Measurements from ENCODE around the gene CASTOR1.

The CASTOR1 gene

DNA sequence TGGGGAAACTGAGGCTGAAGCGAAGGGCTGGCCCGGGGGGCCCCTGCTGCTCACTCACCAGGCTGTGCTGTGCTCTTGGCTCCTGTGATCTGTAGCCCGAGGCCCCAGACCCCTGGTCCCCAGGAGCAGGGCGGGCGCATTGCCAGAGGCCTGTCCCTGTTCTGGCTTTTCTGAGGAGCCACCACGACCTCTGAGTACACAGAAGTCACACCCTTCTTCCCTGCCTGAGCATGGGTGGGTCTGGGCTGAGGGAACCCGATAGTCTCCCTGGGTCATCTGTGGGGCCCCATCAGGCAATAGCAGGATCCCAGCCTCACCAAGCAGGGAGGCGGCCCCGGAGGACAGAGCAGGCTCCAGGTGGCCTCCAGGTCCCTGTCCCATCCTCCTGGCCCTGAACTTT lies 5.1 kb downstream of the CASTOR1 start:
- no peak for DNase-seq

DNA sequence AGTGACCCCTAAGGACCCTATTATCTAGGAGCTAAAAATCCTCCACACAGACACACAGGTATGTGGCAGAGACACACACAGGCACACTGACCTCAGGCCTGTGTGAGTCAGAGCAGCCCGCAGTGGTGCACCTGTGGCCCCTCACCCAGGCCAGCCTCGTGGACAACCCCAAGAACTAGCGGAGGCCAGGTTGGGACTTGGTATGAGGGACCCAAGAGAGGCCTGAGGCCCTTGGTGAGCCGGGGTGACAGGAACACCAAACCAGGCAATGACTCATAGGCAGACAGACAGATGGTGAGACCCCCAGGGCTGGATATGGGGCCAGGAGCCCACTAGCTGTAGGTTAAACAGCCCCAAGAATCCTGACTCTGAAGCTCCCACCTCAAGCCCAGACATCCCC lies 6.0 kb downstream of the CASTOR1 start:
- DNase-seq = no peak

DNA sequence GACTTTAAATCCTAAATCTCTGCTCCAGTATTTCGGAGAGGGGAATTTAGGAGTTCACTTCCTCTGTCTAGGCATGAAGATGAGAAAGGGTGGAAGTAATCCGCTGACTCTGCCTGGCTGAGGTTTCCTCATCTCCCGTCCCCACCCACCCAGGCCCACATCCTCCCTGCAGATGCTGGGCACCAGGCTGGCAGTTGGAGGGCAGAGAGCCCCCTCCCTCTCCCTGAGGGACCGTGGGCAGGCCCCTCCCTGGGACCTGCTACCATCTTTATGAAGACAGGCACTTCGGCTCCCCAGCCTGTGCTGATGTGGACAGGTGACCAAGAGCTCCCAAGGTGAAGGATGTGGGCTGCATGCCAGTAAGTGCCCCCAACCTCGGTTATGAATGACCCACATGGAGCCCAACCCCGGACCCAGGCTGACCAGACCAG lies 6.7 kb downstream of the CASTOR1 start:
- no peak for DNase-seq

DNA sequence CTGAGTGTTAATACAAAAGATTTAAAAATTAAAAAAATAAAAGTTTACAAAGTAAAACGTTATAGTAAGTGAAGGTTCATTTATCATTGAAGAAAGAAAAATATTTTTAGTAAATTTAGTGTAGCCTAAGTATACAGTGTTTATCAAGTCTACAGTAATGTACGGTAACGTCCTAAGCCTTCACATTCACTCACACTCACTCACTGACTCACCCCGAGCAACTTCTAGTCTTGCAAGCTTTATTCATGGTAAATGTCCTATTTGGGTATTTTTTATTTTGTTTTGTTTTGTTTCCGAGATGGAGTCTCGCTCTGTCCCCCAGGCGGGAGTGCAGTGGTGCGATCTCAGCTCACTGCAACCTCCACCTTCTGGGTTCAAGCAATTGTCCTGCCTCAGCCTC lies 8.8 kb downstream of the CASTOR1 start:
- no peak for DNase-seq

DNA sequence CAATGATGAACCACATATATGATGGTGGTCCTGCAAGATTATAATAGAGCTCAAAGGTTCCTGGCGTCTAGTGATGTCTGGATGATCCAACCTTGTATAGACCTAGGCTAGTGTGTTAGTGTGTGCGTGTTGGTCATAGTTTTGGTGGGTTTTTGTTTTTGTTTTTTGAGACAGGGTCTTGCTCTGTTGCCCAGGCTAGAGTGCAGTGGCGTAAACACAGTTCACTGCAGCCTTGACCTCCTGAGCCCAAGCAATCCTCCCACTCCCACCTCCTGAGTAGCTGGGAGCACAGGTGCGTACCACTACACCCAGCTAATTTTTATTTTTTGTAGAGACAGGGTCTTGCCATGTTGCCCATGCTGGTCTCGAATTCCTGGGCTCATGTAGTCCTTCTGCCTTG lies 9.4 kb downstream of the CASTOR1 start:
- no peak for DNase-seq

DNA sequence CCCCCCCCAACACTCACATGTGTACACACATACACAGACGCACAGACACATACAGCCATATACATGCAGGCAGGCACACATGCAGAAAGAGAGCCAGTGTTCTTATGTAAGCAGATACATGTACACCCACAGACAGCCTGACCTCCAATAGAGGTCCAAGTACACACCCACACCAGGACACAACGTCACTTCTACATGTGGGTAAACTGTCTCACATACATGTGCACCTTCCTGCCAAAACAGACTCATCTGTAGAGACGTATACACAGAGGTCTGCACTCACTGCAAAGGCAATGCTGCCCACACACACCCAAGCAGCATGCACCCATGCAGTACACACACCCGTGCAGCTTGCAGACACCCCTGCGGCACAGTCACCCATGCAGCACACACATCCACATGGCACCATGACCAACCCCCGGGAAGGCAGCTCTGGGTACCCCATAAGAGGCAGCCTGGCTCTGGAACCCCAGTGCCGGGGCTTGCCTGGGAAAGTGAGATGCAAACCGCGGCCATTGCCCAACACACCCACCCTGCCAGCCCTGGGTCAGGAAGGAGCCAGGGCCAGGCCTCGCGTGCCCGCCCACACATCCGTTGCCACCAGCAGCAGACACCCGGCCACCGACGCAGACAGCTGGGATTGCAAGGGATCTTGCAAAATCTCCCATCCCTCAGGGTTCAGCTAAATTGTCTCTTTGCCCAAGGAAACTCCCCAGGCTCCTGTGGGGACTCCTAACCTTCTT lies 10.1 kb downstream of the CASTOR1 start:
- DNase-seq = no peak

DNA sequence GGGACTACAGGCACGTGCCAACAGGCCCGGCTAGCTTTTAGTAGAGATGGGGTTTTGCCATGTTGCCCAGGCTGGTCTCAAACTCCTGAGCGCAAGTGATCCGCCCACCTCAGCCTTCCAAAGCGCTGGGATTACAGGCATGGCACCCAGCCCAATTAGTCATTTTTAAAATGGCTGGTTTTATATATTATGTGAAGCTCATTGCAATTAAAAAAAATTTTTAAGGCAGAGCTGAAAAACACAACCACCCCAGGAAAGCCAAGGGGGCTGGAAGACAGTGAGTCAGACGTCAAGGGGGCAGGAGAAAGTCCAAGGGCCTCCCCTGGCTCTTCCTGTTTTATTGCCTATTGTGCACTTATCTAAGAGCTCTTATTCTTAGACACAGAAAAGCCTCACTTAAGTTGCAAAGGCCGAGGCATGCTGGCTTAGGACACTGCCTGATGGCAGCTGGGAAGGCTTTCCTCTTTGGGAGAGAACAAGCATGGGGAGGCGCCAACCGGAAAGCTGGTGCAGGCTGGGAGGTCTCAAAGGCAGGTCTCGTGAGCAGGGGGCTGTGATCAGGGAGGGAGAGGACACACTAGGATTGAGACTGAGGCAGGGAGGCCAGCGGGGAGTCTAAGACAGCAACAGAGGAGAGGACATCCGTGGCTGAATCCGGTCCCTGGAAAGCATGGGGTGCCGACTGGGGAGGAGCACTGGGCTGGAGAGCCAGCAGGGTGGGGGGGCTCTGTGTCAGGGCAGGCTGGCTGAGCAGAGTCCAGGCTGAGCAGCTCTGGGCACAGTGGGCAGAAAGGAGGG lies 11.6 kb downstream of the CASTOR1 start:
- no peak for DNase-seq

DNA sequence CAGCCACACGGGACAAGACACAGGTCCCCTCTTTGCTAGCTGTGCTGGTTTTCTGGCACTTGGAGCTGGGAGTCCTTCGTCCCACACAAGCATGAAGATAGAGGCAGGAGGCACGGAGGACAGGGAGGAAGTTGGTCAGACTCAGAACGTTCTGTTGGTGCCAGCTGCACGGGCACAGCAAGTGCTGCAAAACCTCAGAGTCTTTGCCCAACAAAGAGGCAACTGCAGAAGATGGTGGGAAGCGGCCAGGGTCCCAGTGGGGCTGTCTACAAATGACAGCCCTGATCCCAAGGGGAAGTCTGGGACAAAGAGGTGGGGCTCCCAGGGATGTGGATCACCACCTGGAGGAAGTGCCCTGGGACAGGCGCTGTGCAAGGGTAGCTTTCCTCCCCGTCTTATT lies 13.3 kb downstream of the CASTOR1 start:
- DNase-seq = no peak

DNA sequence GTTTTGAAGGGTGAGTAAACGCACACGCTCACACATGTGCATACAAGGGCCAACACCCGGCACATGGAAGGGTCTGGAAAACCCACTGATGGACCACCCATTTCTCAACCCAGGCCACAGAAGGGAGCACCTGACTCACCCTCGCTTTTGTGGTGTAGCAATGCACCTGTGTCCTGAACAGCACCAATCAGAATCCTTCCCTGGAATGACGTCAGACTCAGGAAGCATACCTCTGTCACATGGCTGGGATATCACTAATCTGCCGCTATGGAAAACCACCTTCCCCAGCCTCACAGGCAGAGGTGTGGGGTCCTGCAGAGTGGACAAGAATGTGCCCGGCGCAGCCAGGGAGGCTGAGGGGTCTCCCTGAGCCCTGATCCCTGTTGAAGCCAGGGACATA lies 13.7 kb downstream of the CASTOR1 start:
- DNase-seq = no peak

DNA sequence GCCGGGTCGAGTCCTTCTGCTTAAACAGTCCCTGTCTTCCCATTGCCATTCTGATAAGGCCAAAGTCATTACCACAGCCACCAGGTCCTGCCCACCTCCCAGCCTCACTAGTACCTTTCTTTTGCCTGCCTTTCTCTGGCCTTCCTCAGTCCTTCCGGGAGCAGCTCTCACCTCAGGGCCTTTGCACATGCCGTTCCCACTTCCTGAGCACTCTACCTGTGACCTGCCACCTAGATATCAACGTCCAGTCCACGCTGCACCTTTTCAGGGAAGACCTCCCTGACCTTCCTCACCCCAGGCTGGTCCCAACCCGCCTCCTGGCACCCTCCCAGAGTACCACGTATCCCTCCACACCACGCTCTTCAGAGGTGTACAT lies 14.9 kb downstream of the CASTOR1 start:
- no peak for DNase-seq

DNA sequence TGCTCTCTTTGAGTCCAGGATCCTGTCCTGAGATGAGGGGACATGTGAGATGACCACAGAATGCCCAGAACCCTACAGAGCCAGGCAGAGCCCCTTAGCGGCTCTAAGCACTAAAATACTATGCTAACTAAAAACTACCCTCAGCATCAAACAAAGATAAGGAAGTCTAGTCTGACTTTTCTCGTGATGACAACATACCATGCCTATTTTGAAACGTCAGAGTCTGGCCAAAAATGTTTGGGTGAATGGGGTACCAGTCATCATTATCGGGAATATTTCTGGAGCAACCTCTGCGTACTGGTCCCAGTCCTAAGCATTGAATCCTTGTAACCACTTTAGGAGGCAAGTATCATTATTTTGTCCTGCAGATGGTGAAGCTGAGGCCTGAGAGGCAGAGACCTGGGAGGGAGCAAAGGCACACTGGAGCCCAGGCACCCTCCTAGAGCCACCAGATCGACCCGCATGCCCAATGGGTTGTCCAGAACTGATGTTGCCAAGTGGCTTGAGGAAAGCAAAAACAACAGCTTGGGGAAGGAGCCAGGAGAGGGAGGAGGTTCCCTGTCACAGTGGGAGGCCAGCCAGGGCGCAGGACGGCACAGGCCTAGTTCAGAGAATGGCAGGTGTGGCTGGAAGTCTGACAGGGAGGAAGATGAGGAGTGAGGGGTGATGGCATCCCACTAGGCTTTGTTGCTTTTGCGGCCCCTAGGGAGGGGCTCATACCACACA lies 15.4 kb downstream of the CASTOR1 start:
- DNase-seq = no peak

DNA sequence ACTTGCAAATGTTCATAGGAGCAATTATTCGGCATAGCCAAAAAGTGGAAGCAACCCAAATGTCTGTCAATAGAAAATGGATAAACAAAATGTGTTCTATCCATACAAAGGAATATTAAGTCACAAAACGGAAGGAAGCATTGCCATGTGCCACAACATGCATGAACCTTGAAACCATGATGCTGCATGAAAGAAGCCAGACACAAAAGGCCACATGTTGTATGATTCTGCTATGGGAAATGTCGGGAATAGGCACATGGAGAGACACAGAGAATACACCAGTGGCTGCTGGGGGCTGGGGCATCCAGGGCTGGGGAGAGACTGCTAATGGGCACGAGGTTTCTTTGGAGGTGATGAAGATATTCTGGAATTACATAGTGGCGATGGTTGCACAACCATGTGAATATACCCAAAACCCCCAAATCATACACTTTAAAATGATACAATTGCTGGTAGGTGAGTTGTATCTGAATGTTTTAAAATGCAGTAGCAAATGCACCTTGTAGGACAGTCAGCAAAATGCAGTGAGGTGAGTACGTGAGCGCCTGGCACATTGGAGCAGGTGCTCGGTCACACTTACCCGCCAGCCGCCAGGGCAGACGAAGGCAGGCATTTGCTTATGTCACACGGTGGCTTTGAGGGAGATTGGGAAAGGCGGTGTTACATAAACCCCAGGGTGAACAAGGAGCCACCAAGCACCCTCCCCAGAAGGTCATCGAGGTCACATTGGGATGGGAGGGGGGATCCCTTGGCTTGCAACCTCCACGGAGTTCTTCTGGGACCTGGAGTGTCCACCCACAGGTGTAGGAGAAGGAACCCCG lies 16.3 kb downstream of the CASTOR1 start:
- no peak for DNase-seq

DNA sequence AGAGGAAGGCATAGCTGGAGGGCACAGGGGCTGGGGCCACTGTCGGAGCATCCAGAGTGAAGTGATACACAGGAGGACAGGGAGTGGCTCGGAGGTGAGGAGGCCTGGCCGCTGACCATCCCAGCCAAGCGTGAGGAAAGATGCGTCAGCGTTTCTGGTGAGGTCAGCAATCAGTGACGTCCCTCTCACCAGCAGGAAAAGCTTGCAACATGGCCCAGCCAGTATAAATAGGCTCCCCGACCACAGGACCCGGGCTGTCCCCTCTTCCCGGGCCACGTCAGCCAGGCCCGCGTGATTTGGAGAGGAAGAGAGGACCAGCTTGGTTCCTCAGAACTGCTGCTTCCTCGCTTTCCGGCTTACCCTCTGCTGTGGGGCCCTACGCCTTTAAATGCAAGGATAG lies 18.5 kb downstream of the CASTOR1 start:
- DNase-seq = no peak

DNA sequence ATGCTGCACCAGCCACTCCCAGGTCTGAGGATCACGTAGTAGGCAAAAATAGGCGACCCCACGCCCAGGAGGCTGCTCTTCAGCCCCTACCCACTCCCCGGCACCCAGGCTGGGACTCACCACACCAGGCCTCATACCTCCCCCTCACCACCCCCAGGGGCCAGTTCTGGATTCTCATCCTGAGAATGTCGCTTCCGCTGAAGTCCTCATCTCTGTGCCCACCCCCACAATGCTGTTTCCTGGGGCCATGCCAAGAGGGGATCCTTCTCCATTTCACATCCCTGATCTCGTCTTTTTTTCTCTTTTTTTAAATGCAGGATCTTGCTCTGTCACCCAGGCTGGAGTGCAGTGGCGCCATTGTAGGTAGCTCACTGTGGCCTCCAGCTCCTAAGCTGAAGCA lies 21.0 kb downstream of the CASTOR1 start:
- DNase-seq = no peak

DNA sequence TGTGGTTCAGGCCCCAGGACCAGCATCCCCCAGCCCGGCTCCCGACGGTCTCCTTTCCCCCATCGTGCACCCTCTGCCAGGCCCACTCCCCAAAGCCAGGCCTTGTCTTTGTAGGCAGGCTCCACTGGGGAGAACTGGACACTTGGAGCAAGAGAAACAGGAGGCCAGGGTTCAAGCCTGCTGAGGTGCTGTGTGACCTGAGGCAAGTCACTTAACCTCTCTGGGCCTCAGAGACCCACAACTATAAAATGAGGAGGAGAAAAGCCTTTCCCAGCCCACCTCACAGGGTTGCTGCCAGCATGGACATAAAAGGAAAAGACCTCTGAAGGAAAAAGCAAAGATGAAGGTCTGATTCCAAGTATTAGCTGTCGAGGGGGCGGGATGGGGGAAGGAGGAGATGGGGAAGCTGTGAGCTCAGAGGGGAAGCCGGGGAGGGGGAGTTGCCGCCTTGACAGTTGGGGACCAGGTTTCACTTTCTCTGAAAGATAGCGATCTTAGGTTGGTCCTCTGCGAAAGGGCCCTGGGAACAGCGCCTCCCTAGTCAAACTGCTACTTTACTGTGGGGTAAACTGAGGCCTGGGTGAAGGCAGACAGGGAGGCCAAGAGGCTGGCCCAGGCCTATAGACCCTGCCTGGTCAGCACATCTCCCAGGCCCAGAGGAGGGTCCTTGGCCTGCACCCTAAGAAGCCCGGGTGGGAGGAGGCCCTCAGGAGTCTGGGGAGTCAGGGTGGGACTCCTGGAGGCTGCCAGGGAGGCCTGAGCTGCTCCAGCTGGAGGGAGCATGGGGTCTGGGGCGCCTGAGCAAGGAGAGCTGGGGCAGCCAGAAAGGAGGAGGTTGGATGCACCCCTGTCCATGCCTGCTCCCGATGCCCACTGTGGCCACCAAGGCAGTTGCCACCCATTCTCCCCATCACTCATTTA lies 21.7 kb downstream of the CASTOR1 start:
- DNase-seq = no peak

DNA sequence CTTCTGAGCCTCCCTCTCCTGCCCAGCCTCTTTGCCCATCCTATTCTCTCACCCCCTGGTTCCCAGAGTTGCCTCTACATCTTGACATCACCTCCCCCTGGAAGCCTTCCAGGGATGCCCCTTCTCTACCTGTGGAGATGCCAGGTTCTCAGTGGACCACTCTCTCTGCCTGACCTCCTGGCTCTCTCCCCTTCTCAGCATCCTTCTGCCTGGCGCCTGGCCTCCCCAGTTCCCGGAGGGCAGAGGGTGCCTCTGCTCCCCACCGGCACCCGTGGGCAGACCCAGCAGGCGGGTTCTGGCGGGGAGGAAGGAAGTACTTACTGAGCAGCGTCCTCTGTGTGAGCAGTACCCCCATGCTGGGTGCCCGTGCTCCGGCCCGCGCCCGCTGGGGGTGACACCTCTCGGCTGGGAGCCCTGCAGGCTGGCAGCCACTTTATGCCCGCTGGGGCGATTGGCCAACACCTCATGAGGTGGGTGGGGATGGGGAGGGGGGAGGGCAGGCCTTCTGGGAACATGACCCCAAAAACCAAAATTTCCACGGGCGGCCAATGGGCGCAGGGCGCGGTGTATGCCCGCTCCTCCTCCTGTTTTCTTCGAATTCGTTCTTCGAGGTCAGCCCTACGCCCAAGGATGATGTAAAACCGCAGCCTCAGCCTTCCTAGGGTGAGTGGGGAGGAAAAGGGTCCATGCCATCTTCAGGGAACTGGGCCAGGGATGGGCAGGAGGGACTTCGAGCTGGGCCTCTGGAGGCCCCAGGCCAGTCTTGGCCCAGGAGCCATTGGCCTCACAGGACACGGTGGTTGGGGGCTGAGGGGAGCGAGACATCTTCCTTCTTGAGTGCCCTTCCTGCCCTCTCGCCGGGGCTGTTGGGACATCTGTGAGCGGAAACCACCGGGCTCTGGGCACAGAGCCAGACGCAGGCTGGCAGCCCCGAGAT lies 22.6 kb downstream of the CASTOR1 start, which contains the start of gene OSM:
TSS of gene OSM (minus strand) at position 407 of the 937 bp plus-strand sequence. CDS start at position 355, 52 bp downstream.
- DNase-seq = no peak

DNA sequence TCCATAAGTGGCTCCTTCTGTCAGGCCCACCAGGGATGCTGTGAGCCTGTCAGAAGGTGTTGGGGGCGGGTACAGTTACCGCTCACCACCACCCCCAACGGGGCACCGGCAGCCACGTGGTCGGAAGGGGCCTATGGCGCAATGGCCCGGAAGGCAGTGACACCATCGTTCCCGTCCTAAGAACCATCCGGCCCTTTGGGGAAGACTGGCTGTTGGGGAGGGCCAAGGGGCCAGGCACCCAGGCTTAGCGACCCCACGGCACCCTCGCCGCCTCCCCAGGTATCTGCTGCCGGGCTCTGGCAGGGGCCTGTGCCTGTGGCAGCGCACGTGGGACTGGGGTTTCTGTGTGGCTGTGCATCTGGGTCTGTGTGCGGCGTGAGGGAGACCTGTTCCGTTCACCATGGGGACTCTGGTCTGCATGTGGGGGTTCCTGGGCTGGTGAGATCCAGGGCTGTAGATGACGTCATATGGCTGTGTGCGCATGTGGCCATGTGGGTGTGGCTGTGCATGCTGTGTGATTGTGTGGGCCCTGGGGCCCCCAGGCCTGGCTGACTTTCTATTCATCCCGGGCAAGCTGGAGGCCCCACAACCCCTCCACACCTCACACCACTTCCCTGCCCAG lies 23.4 kb downstream of the CASTOR1 start:
- no peak for DNase-seq

DNA sequence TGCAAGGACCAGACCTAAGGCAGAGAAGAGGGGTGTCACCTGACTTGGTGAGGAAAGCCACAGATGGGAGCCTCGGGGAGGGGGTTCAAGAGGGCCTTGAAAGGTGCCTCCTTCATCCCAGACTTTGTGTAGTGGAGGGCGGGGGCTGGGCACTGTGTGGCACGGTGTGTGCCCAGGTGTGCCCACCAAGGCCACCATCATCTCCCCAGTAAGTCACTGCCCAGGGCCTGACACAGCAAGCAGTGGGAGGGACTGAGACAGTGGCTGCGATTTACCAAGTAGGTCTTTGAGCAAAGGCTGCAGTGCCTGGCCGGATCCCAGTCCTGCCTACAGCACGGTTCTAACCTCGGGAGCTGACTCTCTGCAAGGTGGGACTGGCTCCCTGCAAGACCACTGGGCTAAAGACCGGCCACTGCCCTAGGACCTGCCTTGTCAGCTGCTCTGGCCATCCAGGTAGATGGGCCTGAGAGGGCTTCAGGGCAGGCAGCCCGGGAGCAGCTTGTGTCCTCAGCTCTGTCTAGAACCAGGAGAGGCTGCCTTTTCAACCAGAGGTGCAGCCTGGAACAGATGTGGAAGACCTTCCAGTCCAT lies 24.1 kb downstream of the CASTOR1 start:
- no peak for DNase-seq

DNA sequence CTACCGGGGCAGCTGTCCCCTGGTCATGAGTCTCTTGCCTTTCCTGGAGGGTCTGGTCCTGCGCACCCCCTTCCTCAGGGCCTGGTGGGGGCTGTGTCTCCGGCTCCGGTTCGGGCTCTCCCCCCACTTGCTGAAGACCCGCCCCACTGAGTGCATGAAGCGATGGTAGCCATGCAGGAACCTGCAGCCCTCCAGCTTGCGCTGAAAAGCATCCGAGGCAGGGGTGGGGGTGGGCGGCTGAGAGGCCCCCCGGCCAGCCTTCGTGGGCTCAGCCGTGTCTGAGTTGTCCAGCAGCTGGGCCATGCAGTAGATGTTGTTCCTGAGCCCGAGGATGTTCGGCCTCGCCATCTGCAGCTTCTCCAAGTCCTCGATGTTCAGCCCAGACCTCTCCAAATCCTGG lies 25.4 kb downstream of the CASTOR1 start:
- no peak for DNase-seq

All from NCI-H2171 treated with DMSO at 0.1 percent for 48 hours (cell line).